ENCODE data around the gene BACE1.

BACE1 gene

DNA sequence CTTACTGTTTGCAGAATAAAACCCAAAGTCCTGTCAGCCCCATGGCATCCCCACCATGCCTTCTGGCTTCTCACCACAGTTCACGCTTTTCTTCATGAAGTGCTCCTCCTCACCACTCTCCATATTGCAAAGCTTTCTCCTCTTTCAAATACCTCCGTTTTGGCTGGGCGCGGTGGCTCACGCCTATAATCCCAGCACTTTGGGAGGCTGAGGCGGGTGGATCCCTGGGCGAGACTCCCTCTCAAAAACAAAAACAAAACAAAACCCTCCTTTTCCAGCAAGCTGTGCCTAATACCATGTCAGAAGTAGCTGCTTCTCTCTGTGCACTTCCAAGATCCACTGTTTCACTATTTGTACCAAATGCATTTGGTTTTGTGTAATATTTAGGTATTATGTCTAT lies 6.7 kb downstream of the BACE1 start:
- no peaks in the 10 kb centered on the region for H3K36me3 ChIP-seq (ENCODE audit: control insufficient read depth, low read length)
- H3K79me2 ChIP-seq (ENCODE audit: control insufficient read depth, low read length): no peaks in the 10 kb centered on the region
- H3K27me3 ChIP-seq (ENCODE audit: control insufficient read depth, low read length): peaks cover 3% of the 10 kb centered on the region
- H3K4me2 ChIP-seq (ENCODE audit: low read length): no peak overlapping the region
- no peaks in the 10 kb centered on the region for H3K4me1 ChIP-seq (ENCODE audit: control insufficient read depth, low read length)
- H3K27ac ChIP-seq (ENCODE audit: low read depth, low read length): no peak overlapping the region
- no peak overlapping the region for H3K4me3 ChIP-seq (ENCODE audit: low read length)
- no peak for TF ChIP-seq EZH2phosphoT487 (IDR thresholded peaks at IDR 0.05; ENCODE audit: borderline replicate concordance, low read length)
- TF ChIP-seq, protein P1, sequence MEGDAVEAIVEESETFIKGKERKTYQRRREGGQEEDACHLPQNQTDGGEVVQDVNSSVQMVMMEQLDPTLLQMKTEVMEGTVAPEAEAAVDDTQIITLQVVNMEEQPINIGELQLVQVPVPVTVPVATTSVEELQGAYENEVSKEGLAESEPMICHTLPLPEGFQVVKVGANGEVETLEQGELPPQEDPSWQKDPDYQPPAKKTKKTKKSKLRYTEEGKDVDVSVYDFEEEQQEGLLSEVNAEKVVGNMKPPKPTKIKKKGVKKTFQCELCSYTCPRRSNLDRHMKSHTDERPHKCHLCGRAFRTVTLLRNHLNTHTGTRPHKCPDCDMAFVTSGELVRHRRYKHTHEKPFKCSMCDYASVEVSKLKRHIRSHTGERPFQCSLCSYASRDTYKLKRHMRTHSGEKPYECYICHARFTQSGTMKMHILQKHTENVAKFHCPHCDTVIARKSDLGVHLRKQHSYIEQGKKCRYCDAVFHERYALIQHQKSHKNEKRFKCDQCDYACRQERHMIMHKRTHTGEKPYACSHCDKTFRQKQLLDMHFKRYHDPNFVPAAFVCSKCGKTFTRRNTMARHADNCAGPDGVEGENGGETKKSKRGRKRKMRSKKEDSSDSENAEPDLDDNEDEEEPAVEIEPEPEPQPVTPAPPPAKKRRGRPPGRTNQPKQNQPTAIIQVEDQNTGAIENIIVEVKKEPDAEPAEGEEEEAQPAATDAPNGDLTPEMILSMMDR (IDR thresholded peaks at IDR 0.05; ENCODE audit: low read depth, low read length, poor library complexity, severe bottlenecking): no peak
- no peaks in the 10 kb centered on the region for H4K20me1 ChIP-seq (ENCODE audit: control insufficient read depth, insufficient read depth, low read depth, low read length)
- H3F3A ChIP-seq (ENCODE audit: control insufficient read depth, insufficient read depth): no peaks in the 10 kb centered on the region
- H3K9me2 ChIP-seq (replicated peaks; ENCODE audit: control insufficient read depth, low read length): no peaks in the 10 kb centered on the region
- H3K9me3 ChIP-seq (ENCODE audit: control insufficient read depth, insufficient read depth, low read length): no peaks in the 10 kb centered on the region

DNA sequence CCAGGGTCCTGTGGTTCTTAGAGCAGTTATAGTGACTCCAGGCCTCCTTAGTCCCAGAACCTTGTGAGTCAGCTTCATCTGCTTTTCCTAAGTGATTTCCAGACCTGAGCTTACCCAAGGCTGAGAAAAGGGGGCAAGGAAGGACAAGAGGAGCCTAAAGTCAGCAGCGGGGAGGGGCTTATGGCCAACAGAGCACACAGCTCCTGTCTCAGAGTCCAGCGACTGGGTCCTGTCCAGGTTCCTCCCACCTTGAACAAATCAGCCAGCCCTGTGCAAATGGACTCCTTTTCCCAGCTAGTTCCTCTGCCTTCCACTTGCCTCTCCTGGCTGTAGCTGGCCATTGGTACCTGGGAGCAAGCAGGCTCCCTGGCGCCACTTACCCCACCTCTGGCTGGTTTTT lies 10.9 kb downstream of the BACE1 start:
- Histone ChIP-seq H4K20me1 (ENCODE audit: control insufficient read depth, insufficient read depth, low read depth, low read length) (no peaks in the 10 kb centered on the region), H3K27me3 (ENCODE audit: control insufficient read depth, low read length) (0 out of 2 replicates have a peak, but pooled peaks cover 10% of the 10 kb centered on the region), H3F3A (ENCODE audit: control insufficient read depth, insufficient read depth) (no peaks in the 10 kb centered on the region), H3K4me2 (ENCODE audit: low read length) (no peak overlapping the region), H3K27ac (ENCODE audit: low read depth, low read length) (no peak overlapping the region), H3K4me3 (ENCODE audit: low read length) (no peak overlapping the region), H3K9me2 (replicated peaks; ENCODE audit: control insufficient read depth, low read length) (no peaks in the 10 kb centered on the region), H3K79me2 (ENCODE audit: control insufficient read depth, low read length) (no peaks in the 10 kb centered on the region), H3K36me3 (ENCODE audit: control insufficient read depth, low read length) (no peaks in the 10 kb centered on the region), H3K9me3 (ENCODE audit: control insufficient read depth, insufficient read depth, low read length) (no peaks in the 10 kb centered on the region), H3K4me1 (ENCODE audit: control insufficient read depth, low read length) (no peaks in the 10 kb centered on the region)
- TF ChIP-seq, protein P1 (IDR thresholded peaks at IDR 0.05; ENCODE audit: low read depth, low read length, poor library complexity, severe bottlenecking): no peak
- no peak for TF ChIP-seq EZH2phosphoT487 (IDR thresholded peaks at IDR 0.05; ENCODE audit: borderline replicate concordance, low read length)

DNA sequence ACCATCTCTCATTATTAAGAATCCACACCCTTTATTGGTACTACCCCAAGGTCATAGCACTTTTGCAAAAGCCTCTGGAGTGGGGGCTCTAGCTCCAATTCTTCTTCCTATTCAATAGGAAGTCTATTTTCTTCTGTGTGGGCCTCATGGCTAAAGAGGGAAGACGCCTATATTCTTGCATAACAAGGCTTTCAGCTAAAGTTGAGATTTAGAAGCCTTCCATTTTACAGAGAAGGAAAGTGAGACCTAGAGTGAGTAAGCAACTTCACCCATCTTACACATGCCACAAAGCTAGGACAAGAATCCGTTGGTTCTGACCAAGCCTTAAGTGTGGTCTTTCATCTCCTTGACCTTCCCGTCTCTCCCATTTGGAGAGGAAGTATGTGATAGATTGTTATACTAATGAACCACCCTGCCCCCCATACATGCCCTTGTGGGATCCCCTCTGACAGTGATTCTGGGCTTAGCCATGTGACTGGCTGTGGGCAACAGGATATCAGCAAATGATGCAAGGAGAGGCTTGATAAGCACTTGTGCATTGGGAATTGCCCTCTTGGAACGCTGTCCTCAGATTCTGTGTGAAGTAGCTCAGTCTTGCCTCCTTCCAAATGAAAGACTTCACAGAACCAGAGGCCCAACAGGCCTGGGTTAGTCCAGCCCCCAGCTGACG lies 12.3 kb downstream of the BACE1 start:
- Histone ChIP-seq H3K9me2 (replicated peaks; ENCODE audit: control insufficient read depth, low read length) (no peaks in the 10 kb centered on the region), H3K36me3 (ENCODE audit: control insufficient read depth, low read length) (no peaks in the 10 kb centered on the region), H3K4me2 (ENCODE audit: low read length) (no peak overlapping the region), H3K27ac (ENCODE audit: low read depth, low read length) (no peak overlapping the region), H3K4me3 (ENCODE audit: low read length) (no peak overlapping the region), H3K4me1 (ENCODE audit: control insufficient read depth, low read length) (no peaks in the 10 kb centered on the region), H3F3A (ENCODE audit: control insufficient read depth, insufficient read depth) (no peaks in the 10 kb centered on the region), H3K79me2 (ENCODE audit: control insufficient read depth, low read length) (no peaks in the 10 kb centered on the region), H3K27me3 (ENCODE audit: control insufficient read depth, low read length) (0 out of 2 replicates have a peak, but pooled peaks cover 10% of the 10 kb centered on the region), H4K20me1 (ENCODE audit: control insufficient read depth, insufficient read depth, low read depth, low read length) (no peaks in the 10 kb centered on the region), H3K9me3 (ENCODE audit: control insufficient read depth, insufficient read depth, low read length) (no peaks in the 10 kb centered on the region)
- TF ChIP-seq, protein P1 (IDR thresholded peaks at IDR 0.05; ENCODE audit: low read depth, low read length, poor library complexity, severe bottlenecking): no peak
- TF ChIP-seq EZH2phosphoT487 (IDR thresholded peaks at IDR 0.05; ENCODE audit: borderline replicate concordance, low read length): no peak

All from DOHH2 (cell line).